ENCODE measurements around the gene TRIM56. TPM values are rescaled to one million over a fixed set of nuclear protein-coding genes. Genes with fewer than 3 reads are reported as not detected.
A peak's percentile ranks its signal among the peaks of the same experiment; 100 is the strongest.
"Not testable (repeated sequence)": the region's sequence is repeated elsewhere in the genome, so short reads cannot be mapped to it uniquely, and the experiment has no call there.

The TRIM56 gene
- total RNA-seq: 61.9 TPM
- long read RNA-seq, full-length matches to known transcripts: 35 of 170 reads
- long read RNA-seq, partial matches to known transcripts: 0 of 170 reads
- long read RNA-seq, other reads (novel, unspliced or antisense): 135 of 170 reads

- Histone ChIP-seq H3K4me1 (peaks cover 46% of the 10 kb centered on the region), H3K27me3 (ENCODE audit: low read depth) (no peaks in the 10 kb centered on the region), H3K9me3 (no peaks in the 10 kb centered on the region), H3K36me3 (peaks cover 37% of the 10 kb centered on the region), H3K27ac (peak within 1 kb of the TSS; percentile 95), H3K4me3 (peak within 1 kb of the TSS; percentile 73)
- ATAC-seq (peak; percentile 96 to 97), DNase-seq (peak; percentile 93)
- intact Hi-C loops (cut with DNase I): no loop called here
- TF ChIP-seq CTCF (IDR thresholded peaks at IDR 0.05): no peak
Observed at GRCh38 chr7:101085162-101085964, at the start of gene TRIM56. TRIM56 (plus strand) TSS chr7:101085481; CDS start chr7:101087313, 1,832 bp downstream.

GRCh38 chr7:101035941-101036340 is 49.3 kb upstream of the TRIM56 start:
- Histone ChIP-seq H3K9me3 (no peaks in the 10 kb centered on the region), H3K27ac (no peak overlapping the region), H3K36me3 (no peaks in the 10 kb centered on the region), H3K27me3 (ENCODE audit: low read depth) (peaks cover 9% of the 10 kb centered on the region), H3K4me3 (no peak overlapping the region), H3K4me1 (no peaks in the 10 kb centered on the region)
- intact Hi-C loops (cut with DNase I): no loop called here
- no peak for TF ChIP-seq CTCF (IDR thresholded peaks at IDR 0.05)
- peak; percentile 0 for DNase-seq
- ATAC-seq: no peak

GRCh38 chr7:101041283-101041682 is 44.0 kb upstream of the TRIM56 start:
- H3K27ac ChIP-seq; H3K9me3 ChIP-seq; intact Hi-C loops (cut with DNase I); H3K36me3 ChIP-seq; ATAC-seq; H3K4me1 ChIP-seq; DNase-seq; H3K4me3 ChIP-seq: not testable (repeated sequence)
- peaks cover 21% of the 10 kb centered on the region for H3K27me3 ChIP-seq (ENCODE audit: low read depth)

GRCh38 chr7:101058355-101058754 is 26.9 kb upstream of the TRIM56 start:
- Histone ChIP-seq H3K27ac (no peak overlapping the region), H3K27me3 (ENCODE audit: low read depth) (peaks cover 54% of the 10 kb centered on the region), H3K36me3 (no peaks in the 10 kb centered on the region), H3K4me3 (no peak overlapping the region), H3K4me1 (no peaks in the 10 kb centered on the region), H3K9me3 (no peaks in the 10 kb centered on the region)
- ATAC-seq: peak; percentile 65 to 78
- intact Hi-C loops (cut with DNase I): loop anchor here (5.0 kb wide), 1 partner anchor 161 kb away; the partner anchor contains the start of gene ACHE
- DNase-seq: peak; percentile 51
- TF ChIP-seq CTCF (IDR thresholded peaks at IDR 0.05): no peak

- no peak for TF ChIP-seq CTCF (IDR thresholded peaks at IDR 0.05)
- DNase-seq (no peak), ATAC-seq (no peak)
- H3K27me3 ChIP-seq (ENCODE audit: low read depth): peaks cover 63% of the 10 kb centered on the region
- no peaks in the 10 kb centered on the region for H3K36me3 ChIP-seq
- intact Hi-C loops (cut with DNase I): loop anchor here (5.0 kb wide), 1 partner anchor 162 kb away; the partner anchor contains the start of gene ACHE
- H3K9me3 ChIP-seq: no peaks in the 10 kb centered on the region
- no peak overlapping the region for H3K27ac ChIP-seq
- no peak overlapping the region for H3K4me3 ChIP-seq
- no peaks in the 10 kb centered on the region for H3K4me1 ChIP-seq
Observed at GRCh38 chr7:101059620-101059942, 25.7 kb upstream of the TRIM56 start.

GRCh38 chr7:101060992-101061391 is 24.3 kb upstream of the TRIM56 start:
- no peak for TF ChIP-seq CTCF (IDR thresholded peaks at IDR 0.05)

GRCh38 chr7:101064176-101064550 is 21.1 kb upstream of the TRIM56 start:
- H3K4me3 ChIP-seq; ATAC-seq; H3K36me3 ChIP-seq; H3K4me1 ChIP-seq; DNase-seq; H3K9me3 ChIP-seq; intact Hi-C loops (cut with DNase I); H3K27ac ChIP-seq: not testable (repeated sequence)
- peaks cover 51% of the 10 kb centered on the region for H3K27me3 ChIP-seq (ENCODE audit: low read depth)

More at GRCh38 chr7:101060992-101061391, 24.3 kb upstream of the TRIM56 start:
- Histone ChIP-seq H3K4me3 (no peak overlapping the region), H3K36me3 (no peaks in the 10 kb centered on the region), H3K27ac (no peak overlapping the region), H3K27me3 (ENCODE audit: low read depth) (peaks cover 64% of the 10 kb centered on the region), H3K9me3 (no peaks in the 10 kb centered on the region), H3K4me1 (no peaks in the 10 kb centered on the region)
- DNase-seq: no peak
- no peak for ATAC-seq
- intact Hi-C loops (cut with DNase I): no loop called here

GRCh38 chr7:101065162-101065561 is 20.1 kb upstream of the TRIM56 start:
- H3K27ac ChIP-seq; intact Hi-C loops (cut with DNase I); H3K36me3 ChIP-seq; H3K4me1 ChIP-seq; ATAC-seq; H3K4me3 ChIP-seq; H3K9me3 ChIP-seq: not testable (repeated sequence)
- peak; percentile 4 for DNase-seq
- H3K27me3 ChIP-seq (ENCODE audit: low read depth): peaks cover 43% of the 10 kb centered on the region

Data from lower lobe of right lung (tissue), 2 donors.